ENCODE data around the gene PHC1. TPM values are rescaled to one million over a fixed set of nuclear protein-coding genes. Genes with fewer than 3 reads are reported as not detected.

PHC1 gene
- total RNA-seq, 1 experiment from 2014 or later: 568 TPM

GRCh38 chr12:8989413-8989812 is 75.1 kb downstream of the PHC1 start, which contains the start of gene KLRG1:
KLRG1 (plus strand) TSS chr12:8989546; CDS start chr12:8989636, 90 bp downstream.
- no peak within 1 kb of the TSS for H2BK15ac ChIP-seq (ENCODE audit: low read depth, low read length)
- H3K9ac ChIP-seq (ENCODE audit: extremely low read depth, insufficient read length, low read length): no peak within 1 kb of the TSS
- H3K23ac ChIP-seq (ENCODE audit: insufficient read length, low read depth, low read length): no peak within 1 kb of the TSS
- no peak within 1 kb of the TSS for H3T11ph ChIP-seq (ENCODE audit: low read length)
- Mint-ChIP-seq H3K4me3 (no peak within 1 kb of the TSS; a peak in 1 of 5 replicates), H3K36me3 (ENCODE audit: insufficient read depth in 1 of 3, low read depth in 3 of 3) (no peaks in the 10 kb centered on the region), H3K27me3 (ENCODE audit: low read depth) (no peaks in the 10 kb centered on the region), H3K4me1 (no peaks in the 10 kb centered on the region), H3K9me3 (no peaks in the 10 kb centered on the region), H3K27ac (no peak within 1 kb of the TSS)
- H2BK5ac ChIP-seq (ENCODE audit: insufficient read length, low read length): no peak within 1 kb of the TSS
- H2BK12ac ChIP-seq (ENCODE audit: insufficient read length, low read depth, low read length): no peak within 1 kb of the TSS
- no peaks in the 10 kb centered on the region for H3K27me3 ChIP-seq (ENCODE audit: insufficient read depth, low read length)
- no peak within 1 kb of the TSS for H3K18ac ChIP-seq (ENCODE audit: insufficient read length, low read depth, low read length)
- no peaks in the 10 kb centered on the region for H3K79me2 ChIP-seq (ENCODE audit: insufficient read depth, low read length)
- H3K23me2 ChIP-seq (ENCODE audit: insufficient read length, low read depth, low read length, poor library complexity, severe bottlenecking): no peaks in the 10 kb centered on the region
- no peak within 1 kb of the TSS for H2AFZ ChIP-seq (ENCODE audit: low read length)
- no peak within 1 kb of the TSS for H3K14ac ChIP-seq (ENCODE audit: insufficient read depth, low read length)
- H3K79me1 ChIP-seq (ENCODE audit: insufficient read depth, low read depth, low read length, poor library complexity, severe bottlenecking): no peaks in the 10 kb centered on the region
- no peak within 1 kb of the TSS for H3K4me2 ChIP-seq (ENCODE audit: insufficient read depth, insufficient read length, low read length)
- no peak within 1 kb of the TSS for H3K27ac ChIP-seq (ENCODE audit: insufficient read length, low read depth, low read length)
- no peaks in the 10 kb centered on the region for H3K9me3 ChIP-seq (ENCODE audit: control insufficient read depth, low read depth, low read length)
- no peak within 1 kb of the TSS for H4K8ac ChIP-seq (replicated peaks; ENCODE audit: insufficient read length, low read depth, low read length)
- no peak within 1 kb of the TSS for H4K5ac ChIP-seq (ENCODE audit: insufficient read length, low read depth, low read length)
- no peak within 1 kb of the TSS for H3K4ac ChIP-seq (ENCODE audit: low read depth, low read length)
- no peak within 1 kb of the TSS for H2AK5ac ChIP-seq (ENCODE audit: insufficient read length, low read length)
- H3K56ac ChIP-seq (ENCODE audit: insufficient read length, low read depth, low read length): no peak within 1 kb of the TSS
- H2BK20ac ChIP-seq (ENCODE audit: low read depth, low read length, poor library complexity, severe bottlenecking): no peak within 1 kb of the TSS
- no peak for DNase-seq
- H4K20me1 ChIP-seq (ENCODE audit: control insufficient read depth, insufficient read depth, insufficient read length): no peaks in the 10 kb centered on the region
- no peak within 1 kb of the TSS for H2BK120ac ChIP-seq (ENCODE audit: low read depth, low read length, poor library complexity, severe bottlenecking)
- no peaks in the 10 kb centered on the region for H3K4me1 ChIP-seq (ENCODE audit: insufficient read depth, low read length)
- no peak within 1 kb of the TSS for H4K91ac ChIP-seq (ENCODE audit: insufficient read length, low read depth, low read length)
- no peak for TF ChIP-seq CTCF (conservative IDR thresholded peaks at IDR 0.05)
- no CpG with 5 or more reads among the region's 2 CpGs for WGBS (ENCODE audit: extremely low coverage, insufficient read length, low lambda C conversion rate)

Other genes with a start within 250 kb of the PHC1 start
- 80.2 and 87.7 TPM in 2 replicates for gene RIMKLB, start 216.5 kb upstream of the PHC1 start, total RNA-seq (2021)
- 2.8 and 4.1 TPM in 2 replicates for gene A2ML1, start 91.9 kb upstream of the PHC1 start, total RNA-seq (2021)
- gene M6PR, start 35.1 kb downstream of the PHC1 start, total RNA-seq (2021): 153 and 163 TPM in 2 replicates
- 2.1 and 2.5 TPM in 2 replicates for gene KLRG1, start 75.0 kb downstream of the PHC1 start, total RNA-seq (2021)
- gene A2M, start 201.4 kb downstream of the PHC1 start, total RNA-seq (2021): 0.94 and 1.2 TPM in 2 replicates

All from H9 (cell line).